K562 (cell line): Measurements from ENCODE around the gene GALR3. TPM values are rescaled to one million over a fixed set of nuclear protein-coding genes. Genes with fewer than 3 reads are reported as not detected.
A peak's percentile ranks its signal among the peaks of the same experiment; 100 is the strongest.

Source experiments
- BDP1 ChIP-seq: IDR thresholded peaks from 3 replicates; pipeline ENCODE4 v1.6.1; 2011; ENCODE audit not compliant: insufficient read length, insufficient read depth
- BRCA1 ChIP-seq, 2 experiments: fragments of 450-650 bp in 1 of 2; sonication (generic) in 1 of 2; formaldehyde crosslinking in 1 of 2; IDR thresholded peaks; 2 replicates each; pipeline versions ENCODE4 v1.5.0 to v1.6.1; 2017 to 2020; ENCODE audit warnings: mild to moderate bottlenecking in 1 of 2, missing genetic modification reagents in 1 of 2
- CEBPG ChIP-seq, 3 experiments: fragments of 200-800 bp in 1 of 3; sonication (Bioruptor generic) in 1 of 3; sonication (generic) in 1 of 3; formaldehyde crosslinking in 1 of 3; IDR thresholded peaks in 2 of 3; conservative IDR thresholded peaks in 1 of 3; 2 replicates each; pipeline versions ENCODE4 v1.6.1 to v1.8.0; 2016 to 2022; ENCODE audit warnings: missing compliant biosample characterization in 2 of 3, missing genetic modification characterization in 2 of 3, mild to moderate bottlenecking in 1 of 3, missing genetic modification reagents in 1 of 3
- COPS2 ChIP-seq: fragments of 450-650 bp; conservative IDR thresholded peaks from 2 replicates; pipeline ENCODE4 v1.6.1; 2016; ENCODE audit warnings: mild to moderate bottlenecking, moderate library complexity
- DMBX1 ChIP-seq: fragments of 250-450 bp; sonication (Bioruptor Pico); IDR thresholded peaks from 2 replicates; pipeline ENCODE4 v1.8.0; 2022; ENCODE audit warnings: inconsistent platforms, mild to moderate bottlenecking, moderate library complexity, borderline replicate concordance
- FOS ChIP-seq: IDR thresholded peaks from 3 replicates; pipeline ENCODE4 v1.6.1; 2011; ENCODE audit not compliant: insufficient read length; ENCODE audit errors: extremely low read depth
- KHSRP ChIP-seq: fragments of 450-650 bp; IDR thresholded peaks from 2 replicates; pipeline ENCODE4 v1.6.1; 2017
- MEF2D ChIP-seq: conservative IDR thresholded peaks from 2 replicates; pipeline ENCODE4 v1.6.1; 2016; ENCODE audit warnings: low read depth, missing genetic modification characterization, missing compliant biosample characterization
- MIER1 ChIP-seq: fragments of 450-650 bp; IDR thresholded peaks from 2 replicates; pipeline ENCODE4 v1.6.1; 2016; ENCODE audit warnings: antibody characterized with exemption, mild to moderate bottlenecking, low read depth
- NFATC3 ChIP-seq: fragments of 450-650 bp; IDR thresholded peaks from 2 replicates; pipeline ENCODE4 v1.6.1; 2017; ENCODE audit warnings: mild to moderate bottlenecking
- TAF9B ChIP-seq: fragments of 450-650 bp; IDR thresholded peaks from 2 replicates; pipeline ENCODE4 v1.6.1; 2018; ENCODE audit warnings: mild to moderate bottlenecking; ENCODE audit not compliant: partially characterized antibody
- ZNF146 ChIP-seq: IDR thresholded peaks from one replicate; pipeline ENCODE4 v1.6.1; 2018; ENCODE audit warnings: missing compliant biosample characterization; ENCODE audit not compliant: unreplicated experiment
- polyA plus RNA-seq, 8 experiments: library from polyadenylated mRNA; depleted of rRNA in 4 of 8; stranded (reverse) in 5 of 8; unstranded in 3 of 8; fragments of >200 nt; fragmentation: Nextera tagmentation in 2 of 8; fragmentation: Illumina TruSeq in 1 of 8; extraction: Ambion mirVana in 2 of 8; extraction: Trizol in 1 of 8; gene quantifications; 2 replicates each; pipeline versions ENCODE4 v1.2.1 to v1.2.3, GENCODE V29; 2011 to 2014; ENCODE audit warnings: inconsistent platforms in 1 of 8, missing spikeins in 1 of 8
- total RNA-seq, 7 experiments: library from RNA; depleted of rRNA in 6 of 7; stranded (reverse); fragments of >200 nt in 6 of 7; fragmentation: Illumina TruSeq in 2 of 7; extraction: Trizol in 2 of 7; gene quantifications; 2 replicates each; pipeline versions ENCODE4 v1.2.1 to v1.2.3, GENCODE V29; 2011 to 2021; ENCODE audit warnings: low replicate concordance in 1 of 7
- TF ChIP-seq, protein P1 (sequence below), 2 experiments: fragments of 450-650 bp in 1 of 2; sonication (generic) in 1 of 2; formaldehyde crosslinking in 1 of 2; IDR thresholded peaks; 2 replicates each; pipeline versions ENCODE4 v1.7.1 to v1.9.0; 2016 to 2022; ENCODE audit warnings: inconsistent platforms in 1 of 2, mild to moderate bottlenecking in 1 of 2, missing genetic modification reagents in 1 of 2
- TF ChIP-seq, protein P2 (sequence below): fragments of 450-650 bp; IDR thresholded peaks from 2 replicates; pipeline ENCODE4 v1.6.1; 2016; ENCODE audit warnings: borderline replicate concordance
- TF ChIP-seq, protein P3 (sequence below): sonication (generic); formaldehyde crosslinking; IDR thresholded peaks from 2 replicates; pipeline ENCODE4 v1.9.0; 2022; ENCODE audit warnings: mild to moderate bottlenecking, missing genetic modification reagents

Gene GALR3
- total and polyA plus RNA-seq, 9 of the 15 experiments (the other 6 are each of a cell fraction or from before 2014, with no cell fraction given) = 0.13 TPM; not detected in 8

DNA sequence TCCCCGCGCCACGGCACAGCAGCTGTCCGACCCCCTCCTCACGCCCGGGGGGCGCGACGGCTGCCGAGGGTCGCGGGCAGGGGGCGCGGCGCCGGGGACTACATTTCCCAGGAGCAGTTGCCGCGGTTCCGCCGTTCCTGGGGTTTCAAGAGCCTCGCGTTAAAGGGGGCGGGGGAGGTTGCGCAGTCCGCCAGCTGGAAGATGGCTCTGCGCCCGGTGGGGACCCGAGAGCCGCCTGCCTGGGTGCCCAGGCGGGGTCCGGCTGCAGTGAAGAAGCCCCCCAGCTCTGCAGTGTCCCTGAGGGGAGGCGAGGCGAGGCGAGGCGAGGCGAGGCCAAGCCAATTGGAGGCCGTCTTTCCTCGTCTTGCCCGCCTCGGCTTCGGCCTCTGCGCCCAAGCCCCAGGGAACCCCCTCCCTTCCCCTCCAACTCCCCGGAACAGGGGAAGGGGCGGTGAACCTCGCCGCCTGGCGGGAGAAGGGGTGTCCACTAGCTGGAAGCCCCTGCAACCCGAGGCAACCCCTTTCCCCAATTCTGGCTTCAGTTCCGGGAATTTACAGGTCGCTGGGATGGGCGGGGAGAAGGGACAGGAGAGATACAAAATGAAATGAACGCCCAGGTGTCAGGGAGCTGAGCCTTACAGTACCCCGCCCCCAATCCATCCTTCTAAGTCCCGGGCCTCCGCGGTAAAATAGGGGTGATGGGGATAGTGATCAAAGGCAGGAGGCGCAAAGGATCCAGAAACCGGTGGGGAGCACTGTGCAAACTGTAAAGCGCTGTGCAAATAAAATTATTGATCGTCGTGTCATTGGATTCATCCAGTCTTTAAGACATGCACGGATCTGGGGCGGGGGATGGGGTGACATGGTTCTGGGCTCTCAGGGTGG lies 20.6 kb upstream of the GALR3 start (continued):
- TF ChIP-seq, protein P1, sequence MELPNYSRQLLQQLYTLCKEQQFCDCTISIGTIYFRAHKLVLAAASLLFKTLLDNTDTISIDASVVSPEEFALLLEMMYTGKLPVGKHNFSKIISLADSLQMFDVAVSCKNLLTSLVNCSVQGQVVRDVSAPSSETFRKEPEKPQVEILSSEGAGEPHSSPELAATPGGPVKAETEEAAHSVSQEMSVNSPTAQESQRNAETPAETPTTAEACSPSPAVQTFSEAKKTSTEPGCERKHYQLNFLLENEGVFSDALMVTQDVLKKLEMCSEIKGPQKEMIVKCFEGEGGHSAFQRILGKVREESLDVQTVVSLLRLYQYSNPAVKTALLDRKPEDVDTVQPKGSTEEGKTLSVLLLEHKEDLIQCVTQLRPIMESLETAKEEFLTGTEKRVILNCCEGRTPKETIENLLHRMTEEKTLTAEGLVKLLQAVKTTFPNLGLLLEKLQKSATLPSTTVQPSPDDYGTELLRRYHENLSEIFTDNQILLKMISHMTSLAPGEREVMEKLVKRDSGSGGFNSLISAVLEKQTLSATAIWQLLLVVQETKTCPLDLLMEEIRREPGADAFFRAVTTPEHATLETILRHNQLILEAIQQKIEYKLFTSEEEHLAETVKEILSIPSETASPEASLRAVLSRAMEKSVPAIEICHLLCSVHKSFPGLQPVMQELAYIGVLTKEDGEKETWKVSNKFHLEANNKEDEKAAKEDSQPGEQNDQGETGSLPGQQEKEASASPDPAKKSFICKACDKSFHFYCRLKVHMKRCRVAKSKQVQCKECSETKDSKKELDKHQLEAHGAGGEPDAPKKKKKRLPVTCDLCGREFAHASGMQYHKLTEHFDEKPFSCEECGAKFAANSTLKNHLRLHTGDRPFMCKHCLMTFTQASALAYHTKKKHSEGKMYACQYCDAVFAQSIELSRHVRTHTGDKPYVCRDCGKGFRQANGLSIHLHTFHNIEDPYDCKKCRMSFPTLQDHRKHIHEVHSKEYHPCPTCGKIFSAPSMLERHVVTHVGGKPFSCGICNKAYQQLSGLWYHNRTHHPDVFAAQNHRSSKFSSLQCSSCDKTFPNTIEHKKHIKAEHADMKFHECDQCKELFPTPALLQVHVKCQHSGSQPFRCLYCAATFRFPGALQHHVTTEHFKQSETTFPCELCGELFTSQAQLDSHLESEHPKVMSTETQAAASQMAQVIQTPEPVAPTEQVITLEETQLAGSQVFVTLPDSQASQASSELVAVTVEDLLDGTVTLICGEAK (IDR thresholded peaks at IDR 0.05) = peak; percentile 41; the same call in 1 of the 2 replicates
- TF ChIP-seq, protein P1 (CRISPR knock-in tag; IDR thresholded peaks at IDR 0.05) = no peak
- no peak for TF ChIP-seq DMBX1
- TF ChIP-seq ZNF146 (CRISPR knock-in tag) = no peak
- TF ChIP-seq BRCA1 (IDR thresholded peaks at IDR 0.05) = no peak
- no peak for TF ChIP-seq BRCA1 (CRISPR knock-in tag; IDR thresholded peaks at IDR 0.05)
- TF ChIP-seq MIER1 = no peak; the same call in 1 of the 2 replicates
- TF ChIP-seq, protein P2, sequence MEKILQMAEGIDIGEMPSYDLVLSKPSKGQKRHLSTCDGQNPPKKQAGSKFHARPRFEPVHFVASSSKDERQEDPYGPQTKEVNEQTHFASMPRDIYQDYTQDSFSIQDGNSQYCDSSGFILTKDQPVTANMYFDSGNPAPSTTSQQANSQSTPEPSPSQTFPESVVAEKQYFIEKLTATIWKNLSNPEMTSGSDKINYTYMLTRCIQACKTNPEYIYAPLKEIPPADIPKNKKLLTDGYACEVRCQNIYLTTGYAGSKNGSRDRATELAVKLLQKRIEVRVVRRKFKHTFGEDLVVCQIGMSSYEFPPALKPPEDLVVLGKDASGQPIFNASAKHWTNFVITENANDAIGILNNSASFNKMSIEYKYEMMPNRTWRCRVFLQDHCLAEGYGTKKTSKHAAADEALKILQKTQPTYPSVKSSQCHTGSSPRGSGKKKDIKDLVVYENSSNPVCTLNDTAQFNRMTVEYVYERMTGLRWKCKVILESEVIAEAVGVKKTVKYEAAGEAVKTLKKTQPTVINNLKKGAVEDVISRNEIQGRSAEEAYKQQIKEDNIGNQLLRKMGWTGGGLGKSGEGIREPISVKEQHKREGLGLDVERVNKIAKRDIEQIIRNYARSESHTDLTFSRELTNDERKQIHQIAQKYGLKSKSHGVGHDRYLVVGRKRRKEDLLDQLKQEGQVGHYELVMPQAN = no peak
- TF ChIP-seq CEBPG (CRISPR knock-in tag; IDR thresholded peaks at IDR 0.05) = peak; percentile 41; the same call in 1 of the 2 replicates
- TF ChIP-seq CEBPG (tag; conservative IDR thresholded peaks at IDR 0.05 in 1 of 2, IDR thresholded peaks at IDR 0.05 in 1 of 2) = peak in 1 of 2 experiments; percentile 23; a peak in 1 of 4 replicates
- TF ChIP-seq MEF2D (tag) = no peak
- no peak for TF ChIP-seq KHSRP
- TF ChIP-seq TAF9B = no peak
- no peak for TF ChIP-seq NFATC3
- TF ChIP-seq COPS2 = no peak
- TF ChIP-seq, protein P3, sequence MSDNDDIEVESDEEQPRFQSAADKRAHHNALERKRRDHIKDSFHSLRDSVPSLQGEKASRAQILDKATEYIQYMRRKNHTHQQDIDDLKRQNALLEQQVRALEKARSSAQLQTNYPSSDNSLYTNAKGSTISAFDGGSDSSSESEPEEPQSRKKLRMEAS = 0 out of 2 replicates have a peak, but pooled peaks have one; percentile 37
- no peak for TF ChIP-seq BDP1
- no peak for TF ChIP-seq FOS
